Body of pancreas (tissue), 4 donors: ENCODE results near the gene CCL22.

Source experiments
- CTCF ChIP-seq, 7 experiments: fragments of 450-650 bp in 4 of 7; fragments of 200-600 bp in 3 of 7; sonication (generic) in 3 of 7; IDR thresholded peaks; one replicate each; pipeline ENCODE4 v1.5.1; 2016 to 2019; ENCODE audit warnings: antibody characterized with exemption in 7 of 7
- POLR2A ChIP-seq, 3 donors: fragments of 450-650 bp; IDR thresholded peaks; one replicate each; pipeline ENCODE4 v1.6.1; 2016; ENCODE audit warnings: antibody characterized with exemption in 3 of 3, mild to moderate bottlenecking in 2 of 3

GRCh38 chr16:57313509-57313908 lies 45.1 kb upstream of the CCL22 start:
- TF ChIP-seq CTCF (IDR thresholded peaks at IDR 0.05) (peak in 1 of 7 experiments; percentile 6), POLR2A (IDR thresholded peaks at IDR 0.05) (no peak)
